ENCODE measurements around the gene TRAPPC11.

GRCh38 chr4:183611210-183611830, 47.8 kb upstream of the TRAPPC11 start:
- TF ChIP-seq CTCF (IDR thresholded peaks at IDR 0.05; ENCODE audit: insufficient read depth, low read depth, low read length): no peak
- TF ChIP-seq EZH2 (IDR thresholded peaks at IDR 0.05; ENCODE audit: insufficient read depth, low read length): no peak
